ENCODE data around the gene RGPD4. TPM values are rescaled to one million over a fixed set of nuclear protein-coding genes. Genes with fewer than 3 reads are reported as not detected.

RGPD4 gene
- total and polyA plus RNA-seq, 2 of the 8 experiments (the other 6 are each of a cell fraction or from before 2014, with no cell fraction given): not detected

GRCh38 chr2:107932979-107933378 lies 106.3 kb downstream of the RGPD4 start:
- no peak overlapping the region for H2AK5ac ChIP-seq (ENCODE audit: low read depth, low read length)

More at GRCh38 chr2:107932979-107933378, 106.3 kb downstream of the RGPD4 start:
- Histone ChIP-seq H3K23me2 (ENCODE audit: low read depth, low read length) (no peaks in the 10 kb centered on the region), H3K36me3 (ENCODE audit: control insufficient read depth in 2 of 4, insufficient read depth in 4 of 4, low read length in 3 of 4) (no peaks in the 10 kb centered on the region), H2BK20ac (ENCODE audit: low read length) (no peak overlapping the region), H3K14ac (ENCODE audit: insufficient read length) (no peak overlapping the region), H3K4ac (replicated peaks; ENCODE audit: insufficient read length, low read depth, low read length) (no peak overlapping the region), H3K79me1 (ENCODE audit: low read depth, low read length) (no peaks in the 10 kb centered on the region), H4K8ac (ENCODE audit: extremely low read depth, insufficient read depth, low read length) (no peak overlapping the region), H3K4me2 (ENCODE audit: insufficient read depth in 1 of 2, low read depth in 2 of 2, low read length in 2 of 2) (no peak overlapping the region), H2BK120ac (replicated peaks; ENCODE audit: low read depth, low read length) (no peak overlapping the region), H3K27ac (ENCODE audit: low read depth, low read length) (no peak overlapping the region), H2AFZ (ENCODE audit: low read length) (no peak overlapping the region; the same call in 1 of the 2 replicates), H4K91ac (replicated peaks; ENCODE audit: insufficient read length, low read length) (no peak overlapping the region), H2BK12ac (ENCODE audit: low read depth, low read length) (no peak overlapping the region), H4K20me1 (replicated peaks in 1 of 2; ENCODE audit: control insufficient read depth in 1 of 2, insufficient read depth in 2 of 2, low read length in 2 of 2) (no peaks in the 10 kb centered on the region), H3K9me3 (ENCODE audit: insufficient read depth in 2 of 2, low read depth in 1 of 2, low read length in 1 of 2) (no peaks in the 10 kb centered on the region), H3K9ac (replicated peaks in 1 of 4; ENCODE audit: extremely low read depth in 1 of 4, low read depth in 3 of 4, low read length in 3 of 4) (no peak overlapping the region), H3K4me3 (ENCODE audit: extremely low read depth in 1 of 4, insufficient read depth in 2 of 4, low read depth in 3 of 4, low read length in 4 of 4) (no peak overlapping the region), H3K23ac (ENCODE audit: insufficient read length) (no peak overlapping the region), H4K5ac (ENCODE audit: insufficient read length, low read depth, low read length) (no peak overlapping the region), H3K18ac (ENCODE audit: extremely low read depth, low read length) (no peak overlapping the region), H3K79me2 (ENCODE audit: control insufficient read depth in 1 of 2, insufficient read depth in 2 of 2, low read length in 2 of 2) (no peaks in the 10 kb centered on the region), H3K27me3 (replicated peaks in 1 of 4; ENCODE audit: control insufficient read depth in 3 of 4, extremely low read depth in 1 of 4, insufficient read depth in 3 of 4, low read length in 3 of 4) (no peaks in the 10 kb centered on the region), H2BK5ac (ENCODE audit: low read depth, low read length) (no peak overlapping the region), H3K56ac (replicated peaks; ENCODE audit: insufficient read length, low read depth, low read length) (no peak overlapping the region), H3K4me1 (replicated peaks in 1 of 4; ENCODE audit: control insufficient read depth in 3 of 4, insufficient read depth in 4 of 4, low read length in 3 of 4) (no peaks in the 10 kb centered on the region), H2BK15ac (ENCODE audit: low read length) (no peak overlapping the region)
- ChIA-PET CTCF (ENCODE audit: partially characterized antibody) (interaction anchor here (0.8 to 10.5 kb wide), 7 partner anchors 122 to 1096 kb away, joined by 3 to 219 read pairs (median 3); no protein-coding TSS in a partner anchor), POLR2A (ENCODE audit: partially characterized antibody) (no interaction called here)
- DNase-seq (ENCODE audit: low read depth in 1 of 2, low spot score in 2 of 2) (no peak), FAIRE-seq (peak; percentile 52)
- peak in 2 of 3 experiments; percentile 43 to 60; a peak in 2 of 4 replicates for TF ChIP-seq CTCF (IDR thresholded peaks at IDR 0.05; ENCODE audit: control extremely low read depth in 1 of 3, insufficient read depth in 1 of 3, low read depth in 1 of 3, low read length in 3 of 3)
- no peak for TF ChIP-seq TEAD4 (IDR thresholded peaks at IDR 0.05; ENCODE audit: low read depth, low read length)
- TF ChIP-seq RXRA (IDR thresholded peaks at IDR 0.05; ENCODE audit: insufficient read depth, low read depth, low read length): no peak
- peak; percentile 73 to 79 for TF ChIP-seq RAD21 (IDR thresholded peaks at IDR 0.05 in 1 of 2, conservative IDR thresholded peaks at IDR 0.05 in 1 of 2; ENCODE audit: low read depth in 2 of 2, low read length in 2 of 2)
- 85% methylated on average over 3 of the region's 3 CpGs; no CpG with 5 or more reads in 1 of the 2 experiments for WGBS, 2 experiments (ENCODE audit: extremely low coverage in 1 of 2, insufficient coverage in 1 of 2, insufficient read length in 1 of 2, insufficient replicate concordance in 2 of 2, low coverage in 1 of 2, low lambda C conversion rate in 2 of 2, missing lambda C conversion rate in 1 of 2)
